Effector CD4-positive, alpha-beta T cell (primary cell): ENCODE data around the gene SERGEF.

Source experiments
- DNase-seq: peaks from one replicate; pipeline ENCODE4 v3.0.0-alpha.2; 2020

The SERGEF gene

GRCh38 chr11:17744151-17744940 is 268.5 kb downstream of the SERGEF start:
- DNase-seq: no peak

- DNase-seq: no peak
Measured at GRCh38 chr11:17743808-17744119, 269.1 kb downstream of the SERGEF start.

- DNase-seq: no peak
Measured at GRCh38 chr11:17743026-17743807, 269.6 kb downstream of the SERGEF start.

GRCh38 chr11:17742019-17742418 is 270.8 kb downstream of the SERGEF start:
- DNase-seq: no peak

GRCh38 chr11:17741487-17741886 is 271.4 kb downstream of the SERGEF start:
- DNase-seq: no peak

GRCh38 chr11:17740649-17741235 is 272.1 kb downstream of the SERGEF start:
- no peak for DNase-seq

- no peak for DNase-seq
Measured at GRCh38 chr11:17739945-17740338, 272.9 kb downstream of the SERGEF start.

GRCh38 chr11:17738151-17738973 is 274.5 kb downstream of the SERGEF start:
- DNase-seq: no peak
